ENCODE measurements around the gene LILRA5.

DNA sequence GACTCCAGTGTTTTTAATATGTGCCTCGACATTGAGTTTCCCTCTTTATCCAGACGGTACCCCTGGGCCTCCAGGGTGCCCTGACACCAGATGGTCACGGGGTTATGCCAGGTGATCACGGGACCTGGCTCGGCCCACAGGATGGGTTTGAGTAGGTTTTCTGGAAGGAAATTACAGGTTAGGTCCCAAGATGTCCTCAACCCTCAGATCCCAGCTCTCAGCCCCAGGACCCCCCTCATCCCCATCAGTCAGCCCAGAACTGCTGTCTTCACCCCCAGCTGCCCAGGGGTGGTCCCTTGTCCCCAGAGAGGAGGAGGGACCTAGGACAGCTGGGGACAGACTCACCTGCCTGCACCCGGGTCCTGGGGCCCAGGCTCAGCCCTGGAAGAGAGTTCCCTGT, 25.6 kb upstream of the LILRA5 start:
- TF ChIP-seq, protein P1, sequence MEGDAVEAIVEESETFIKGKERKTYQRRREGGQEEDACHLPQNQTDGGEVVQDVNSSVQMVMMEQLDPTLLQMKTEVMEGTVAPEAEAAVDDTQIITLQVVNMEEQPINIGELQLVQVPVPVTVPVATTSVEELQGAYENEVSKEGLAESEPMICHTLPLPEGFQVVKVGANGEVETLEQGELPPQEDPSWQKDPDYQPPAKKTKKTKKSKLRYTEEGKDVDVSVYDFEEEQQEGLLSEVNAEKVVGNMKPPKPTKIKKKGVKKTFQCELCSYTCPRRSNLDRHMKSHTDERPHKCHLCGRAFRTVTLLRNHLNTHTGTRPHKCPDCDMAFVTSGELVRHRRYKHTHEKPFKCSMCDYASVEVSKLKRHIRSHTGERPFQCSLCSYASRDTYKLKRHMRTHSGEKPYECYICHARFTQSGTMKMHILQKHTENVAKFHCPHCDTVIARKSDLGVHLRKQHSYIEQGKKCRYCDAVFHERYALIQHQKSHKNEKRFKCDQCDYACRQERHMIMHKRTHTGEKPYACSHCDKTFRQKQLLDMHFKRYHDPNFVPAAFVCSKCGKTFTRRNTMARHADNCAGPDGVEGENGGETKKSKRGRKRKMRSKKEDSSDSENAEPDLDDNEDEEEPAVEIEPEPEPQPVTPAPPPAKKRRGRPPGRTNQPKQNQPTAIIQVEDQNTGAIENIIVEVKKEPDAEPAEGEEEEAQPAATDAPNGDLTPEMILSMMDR (conservative IDR thresholded peaks at IDR 0.05; ENCODE audit: low read depth, low read length): no peak
- no peak for TF ChIP-seq EZH2 (IDR thresholded peaks at IDR 0.05; ENCODE audit: low read length, unreplicated experiment)
